ENCODE measurements around the gene CLDN22. TPM values are rescaled to one million over a fixed set of nuclear protein-coding genes. Genes with fewer than 3 reads are reported as not detected.
A peak's percentile ranks its signal among the peaks of the same experiment; 100 is the strongest.

The CLDN22 gene
- total and polyA plus RNA-seq, 3 donors from 2014 or later: not detected

GRCh38 chr4:183344523-183345255 is 24.6 kb upstream of the CLDN22 start:
- DNase-seq: no peak
- H3K36me3 ChIP-seq (ENCODE audit: low read depth, missing control alignments): no peaks in the 10 kb centered on the region
- H3K27me3 ChIP-seq: no peaks in the 10 kb centered on the region
- intact Hi-C loops (cut with DNase I; ENCODE audit: low total_unique reads): no loop called here
- no peaks in the 10 kb centered on the region for H3K9me3 ChIP-seq
- H3K4me3 ChIP-seq: no peak overlapping the region
- WGBS, 2 donors: 91 to 97% methylated on average over 11 to 15 of the region's 15 CpGs
- H3K27ac ChIP-seq: no peak overlapping the region
- H3K4me1 ChIP-seq: no peaks in the 10 kb centered on the region
- TF ChIP-seq POLR2A (IDR thresholded peaks at IDR 0.05): no peak
- TF ChIP-seq CTCF (IDR thresholded peaks at IDR 0.05): no peak

GRCh38 chr4:183343730-183344129 is 23.7 kb upstream of the CLDN22 start:
- 89 to 97% methylated on average over 7 of the region's 7 CpGs for WGBS, 2 donors
- Histone ChIP-seq H3K9me3 (no peaks in the 10 kb centered on the region), H3K27ac (no peak overlapping the region), H3K4me1 (no peaks in the 10 kb centered on the region), H3K4me3 (no peak overlapping the region), H3K36me3 (ENCODE audit: low read depth, missing control alignments) (no peaks in the 10 kb centered on the region), H3K27me3 (no peaks in the 10 kb centered on the region)
- intact Hi-C loops (cut with DNase I; ENCODE audit: low total_unique reads): no loop called here
- no peak for DNase-seq
- TF ChIP-seq CTCF (IDR thresholded peaks at IDR 0.05) (no peak), POLR2A (IDR thresholded peaks at IDR 0.05) (no peak)

GRCh38 chr4:183342541-183343533 is 22.8 kb upstream of the CLDN22 start:
- Histone ChIP-seq H3K9me3 (no peaks in the 10 kb centered on the region), H3K4me1 (no peaks in the 10 kb centered on the region), H3K36me3 (ENCODE audit: low read depth, missing control alignments) (no peaks in the 10 kb centered on the region), H3K4me3 (peak overlapping the region; percentile 18 to 30), H3K27me3 (no peaks in the 10 kb centered on the region), H3K27ac (no peak overlapping the region)
- intact Hi-C loops (cut with DNase I; ENCODE audit: low total_unique reads): no loop called here
- WGBS, 2 donors: 11 to 25% methylated on average over 14 to 35 of the region's 40 CpGs
- DNase-seq: no peak
- TF ChIP-seq POLR2A (IDR thresholded peaks at IDR 0.05): no peak
- no peak for TF ChIP-seq CTCF (IDR thresholded peaks at IDR 0.05)

- TF ChIP-seq CTCF (IDR thresholded peaks at IDR 0.05) (no peak), POLR2A (IDR thresholded peaks at IDR 0.05) (no peak)
- DNase-seq: no peak
- Histone ChIP-seq H3K36me3 (ENCODE audit: low read depth, missing control alignments) (no peaks in the 10 kb centered on the region), H3K27ac (no peak overlapping the region), H3K9me3 (no peaks in the 10 kb centered on the region), H3K4me1 (no peaks in the 10 kb centered on the region), H3K27me3 (no peaks in the 10 kb centered on the region), H3K4me3 (no peak overlapping the region)
- intact Hi-C loops (cut with DNase I; ENCODE audit: low total_unique reads): no loop called here
- 85 to 89% methylated on average over 6 to 7 of the region's 7 CpGs for WGBS, 2 donors
These were observed 17.8 kb upstream of the CLDN22 start for GRCh38 chr4:183337833-183338232.
